ENCODE measurements around the gene LRRC71.
A peak's percentile ranks its signal among the peaks of the same experiment; 100 is the strongest.

Gene LRRC71

GRCh38 chr1:156931211-156931952, 10.9 kb downstream of the LRRC71 start:
- no peak overlapping the region for H2AFZ ChIP-seq (ENCODE audit: low read depth, low read length)
- H3K27me3 ChIP-seq (ENCODE audit: insufficient read depth, low read length, poor library complexity) = peaks cover 26% of the 10 kb centered on the region
- DNase-seq (no peak), ATAC-seq (ENCODE audit: insufficient read depth, low read depth) (peak; percentile 44; the same call in 1 of the 3 replicates)
- H3K4me3 ChIP-seq (ENCODE audit: low read depth in 1 of 2, low read length in 2 of 2) = no peak overlapping the region
- TF ChIP-seq CTCF (IDR thresholded peaks at IDR 0.05; ENCODE audit: borderline replicate concordance, extremely low read depth, low read length, poor library complexity, severe bottlenecking) = no peak
- TF ChIP-seq EZH2 (IDR thresholded peaks at IDR 0.05; ENCODE audit: borderline replicate concordance, low read depth, low read length, severe bottlenecking) = no peak
- H3K79me2 ChIP-seq (ENCODE audit: insufficient read depth, low read length) = no peaks in the 10 kb centered on the region
- no peaks in the 10 kb centered on the region for H3K4me1 ChIP-seq (ENCODE audit: insufficient read depth, low read length)
- no peak overlapping the region for H3K9ac ChIP-seq (ENCODE audit: low read depth, low read length)
- no peak overlapping the region for H3K4me2 ChIP-seq (ENCODE audit: insufficient read depth, low read length)
- no peaks in the 10 kb centered on the region for H3K36me3 ChIP-seq (ENCODE audit: insufficient read depth, low read length)
- no peaks in the 10 kb centered on the region for H3K9me3 ChIP-seq (ENCODE audit: insufficient read depth, low read length, severe bottlenecking)
- no peak overlapping the region for H3K27ac ChIP-seq (ENCODE audit: low read length)
- H4K20me1 ChIP-seq (ENCODE audit: insufficient read depth, low read length) = no peaks in the 10 kb centered on the region

GRCh38 chr1:156931974-156932710, 11.7 kb downstream of the LRRC71 start:
- H3K4me1 ChIP-seq (ENCODE audit: insufficient read depth, low read length) = no peaks in the 10 kb centered on the region
- no peak overlapping the region for H3K9ac ChIP-seq (ENCODE audit: low read depth, low read length)
- H4K20me1 ChIP-seq (ENCODE audit: insufficient read depth, low read length) = no peaks in the 10 kb centered on the region
- DNase-seq = no peak
- no peaks in the 10 kb centered on the region for H3K36me3 ChIP-seq (ENCODE audit: insufficient read depth, low read length)
- H2AFZ ChIP-seq (ENCODE audit: low read depth, low read length) = no peak overlapping the region
- no peak overlapping the region for H3K4me2 ChIP-seq (ENCODE audit: insufficient read depth, low read length)
- H3K79me2 ChIP-seq (ENCODE audit: insufficient read depth, low read length) = no peaks in the 10 kb centered on the region
- ATAC-seq (ENCODE audit: insufficient read depth, low read depth) = no peak
- no peak overlapping the region for H3K4me3 ChIP-seq (ENCODE audit: low read depth in 1 of 2, low read length in 2 of 2)
- no peak overlapping the region for H3K27ac ChIP-seq (ENCODE audit: low read length)
- H3K9me3 ChIP-seq (ENCODE audit: insufficient read depth, low read length, severe bottlenecking) = no peaks in the 10 kb centered on the region
- TF ChIP-seq CTCF (IDR thresholded peaks at IDR 0.05; ENCODE audit: borderline replicate concordance, extremely low read depth, low read length, poor library complexity, severe bottlenecking) = no peak
- TF ChIP-seq EZH2 (IDR thresholded peaks at IDR 0.05; ENCODE audit: borderline replicate concordance, low read depth, low read length, severe bottlenecking) = no peak
- peaks cover 21% of the 10 kb centered on the region for H3K27me3 ChIP-seq (ENCODE audit: insufficient read depth, low read length, poor library complexity)

- Histone ChIP-seq H3K27ac (ENCODE audit: low read length) (no peak overlapping the region), H3K79me2 (ENCODE audit: insufficient read depth, low read length) (no peaks in the 10 kb centered on the region), H3K4me3 (ENCODE audit: low read depth in 1 of 2, low read length in 2 of 2) (no peak overlapping the region), H3K4me1 (ENCODE audit: insufficient read depth, low read length) (no peaks in the 10 kb centered on the region), H3K4me2 (ENCODE audit: insufficient read depth, low read length) (no peak overlapping the region), H3K36me3 (ENCODE audit: insufficient read depth, low read length) (no peaks in the 10 kb centered on the region), H4K20me1 (ENCODE audit: insufficient read depth, low read length) (no peaks in the 10 kb centered on the region), H3K9me3 (ENCODE audit: insufficient read depth, low read length, severe bottlenecking) (no peaks in the 10 kb centered on the region), H3K27me3 (ENCODE audit: insufficient read depth, low read length, poor library complexity) (peaks cover 11% of the 10 kb centered on the region), H2AFZ (ENCODE audit: low read depth, low read length) (no peak overlapping the region), H3K9ac (ENCODE audit: low read depth, low read length) (no peak overlapping the region)
- DNase-seq (no peak), ATAC-seq (ENCODE audit: insufficient read depth, low read depth) (no peak)
- TF ChIP-seq EZH2 (IDR thresholded peaks at IDR 0.05; ENCODE audit: borderline replicate concordance, low read depth, low read length, severe bottlenecking) (no peak), CTCF (IDR thresholded peaks at IDR 0.05; ENCODE audit: borderline replicate concordance, extremely low read depth, low read length, poor library complexity, severe bottlenecking) (no peak)
Measured at GRCh38 chr1:156933136-156933535, 12.7 kb downstream of the LRRC71 start.
